GM12878 (cell line): ENCODE measurements around the gene RBMXL2. TPM values are rescaled to one million over a fixed set of nuclear protein-coding genes. Genes with fewer than 3 reads are reported as not detected.

Experiments
- ATAC-seq: fragments of 200-7000 bp; cut with Tn5 transposase; 3 replicates; pipeline ENCODE4 v1.9.1; 2020; ENCODE audit warnings: mild to moderate bottlenecking, moderate library complexity
- BruUV-seq: library from RNA; stranded (reverse); fragments of 400-500 nt; replicated peaks from 2 replicates; lab custom pipeline; 2021; lab: Mats Ljungman, UMichigan
- CTCF ChIA-PET: fragments of 300-600 bp; sonication (Branson Sonifier 250); formaldehyde crosslinking; extraction: SDS; loops from one replicate; lab custom pipeline; 2021; ENCODE audit warnings: inconsistent platforms; lab: Yijun Ruan, JAX
- POLR2A ChIA-PET: fragments of 350-600 bp; formaldehyde crosslinking; extraction: SDS; loops from one replicate; lab custom pipeline; 2021; ENCODE audit warnings: inconsistent platforms; lab: Charles Lee
- RAD21 ChIA-PET: fragments of 300-600 bp; sonication (Branson Sonifier 250); formaldehyde crosslinking; loops from one replicate; lab custom pipeline; 2023; ENCODE audit warnings: antibody characterized with exemption; ENCODE audit not compliant: unreplicated experiment; lab: Charles Lee
- SMC1A ChIA-PET: fragments of 300-600 bp; sonication (Branson Sonifier 250); formaldehyde crosslinking; loops from one replicate; lab custom pipeline; 2023; ENCODE audit not compliant: unreplicated experiment, uncharacterized antibody; lab: Charles Lee
- DNase-seq: peaks from one replicate; pipeline ENCODE4 v3.0.0-alpha.2; 2011; ENCODE audit warnings: low read depth, low spot score
- FAIRE-seq: peaks from 3 replicates; lab custom pipeline; 2011; peaks lifted over from hg19 to GRCh38; lab: Jason Lieb, UNC
- H2AFZ ChIP-seq: 2 replicates; pipeline ENCODE4 v1.6.0; 2011; ENCODE audit warnings: low read depth, low read length, control low read depth; ENCODE audit not compliant: control insufficient read depth
- H3K27ac ChIP-seq: 2 replicates; pipeline ENCODE4 v1.5.1; 2011; ENCODE audit warnings: control low read depth; ENCODE audit not compliant: control insufficient read depth, insufficient read depth
- H3K27me3 ChIP-seq, 2 experiments: replicated peaks in 1 of 2; 2 replicates each; pipeline versions ENCODE4 v1.6.0 to v1.6.1; 2011; ENCODE audit warnings: low read length in 1 of 2; ENCODE audit not compliant: control insufficient read depth in 2 of 2, insufficient read depth in 2 of 2
- H3K36me3 ChIP-seq, 2 experiments: 2 replicates each; pipeline ENCODE4 v1.5.1; 2011; ENCODE audit warnings: low read length in 1 of 2; ENCODE audit not compliant: control insufficient read depth in 2 of 2, insufficient read depth in 2 of 2
- H3K4me1 ChIP-seq: 2 replicates; pipeline ENCODE4 v1.6.1; 2011; ENCODE audit warnings: mild to moderate bottlenecking, low read length, moderate library complexity, mixed read lengths; ENCODE audit not compliant: control insufficient read depth, insufficient read depth
- H3K4me2 ChIP-seq: 2 replicates; pipeline ENCODE4 v1.6.0; 2011; ENCODE audit warnings: control low read depth; ENCODE audit not compliant: control insufficient read depth, insufficient read depth
- H3K4me3 ChIP-seq: fragments of 200-600 bp; sonication (generic); 2 replicates; pipeline ENCODE4 v1.5.1; 2016
- H3K79me2 ChIP-seq: 2 replicates; pipeline ENCODE4 v1.6.0; 2011; ENCODE audit warnings: low read length; ENCODE audit not compliant: control insufficient read depth, insufficient read depth
- H3K9ac ChIP-seq: 2 replicates; pipeline ENCODE4 v1.8.0; 2011; ENCODE audit warnings: low read length, control low read depth, mixed read lengths; ENCODE audit not compliant: control insufficient read depth, insufficient read depth
- H3K9me3 ChIP-seq: replicated peaks from 3 replicates; pipeline ENCODE4 v1.5.1; 2011; ENCODE audit warnings: mild to moderate bottlenecking, low read length; ENCODE audit not compliant: control insufficient read depth, insufficient read depth
- H4K20me1 ChIP-seq: 2 replicates; pipeline ENCODE4 v1.6.0; 2011; ENCODE audit not compliant: control insufficient read depth, insufficient read depth
- BHLHE40 ChIP-seq, 2 experiments: fragments of 450-650 bp in 1 of 2; IDR thresholded peaks; 2 replicates each; pipeline ENCODE4 v1.6.1; 2011 to 2017; ENCODE audit warnings: low read depth in 2 of 2, borderline replicate concordance in 1 of 2, improper control_type of control experiment in 1 of 2, low read length in 1 of 2, mild to moderate bottlenecking in 1 of 2
- CBFB ChIP-seq: IDR thresholded peaks from 2 replicates; pipeline ENCODE4 v1.6.1; 2016; ENCODE audit warnings: antibody characterized with exemption, low read depth
- CHD2 ChIP-seq: IDR thresholded peaks from 2 replicates; pipeline ENCODE4 v1.6.1; 2011; ENCODE audit warnings: low read depth, low read length, improper control_type of control experiment, borderline replicate concordance
- JUNB ChIP-seq: IDR thresholded peaks from 2 replicates; pipeline ENCODE4 v1.6.1; 2016; ENCODE audit warnings: antibody characterized with exemption, mild to moderate bottlenecking
- MXI1 ChIP-seq: fragments of 150-350 bp; IDR thresholded peaks from 2 replicates; pipeline ENCODE4 v1.6.1; 2011; ENCODE audit warnings: low read depth, mild to moderate bottlenecking, inconsistent platforms, low read length, improper control_type of control experiment
- MYC ChIP-seq: IDR thresholded peaks from 2 replicates; pipeline ENCODE4 v1.6.1; 2011; ENCODE audit warnings: mild to moderate bottlenecking, low read length, moderate library complexity, inconsistent platforms; ENCODE audit not compliant: insufficient read depth, insufficient replicate concordance, insufficient read length, severe bottlenecking
- POLR2AphosphoS2 ChIP-seq: IDR thresholded peaks from 2 replicates; pipeline ENCODE4 v1.6.1; 2011; ENCODE audit warnings: low read depth, mild to moderate bottlenecking, low read length, improper control_type of control experiment, moderate library complexity
- TCF12 ChIP-seq: IDR thresholded peaks from 2 replicates; pipeline ENCODE4 v1.6.1; 2011; ENCODE audit warnings: low read depth, mild to moderate bottlenecking, low read length
- ZBTB33 ChIP-seq: fragments of 450-650 bp; IDR thresholded peaks from 2 replicates; pipeline ENCODE4 v1.6.1; 2017; ENCODE audit warnings: mild to moderate bottlenecking
- ZBTB4 ChIP-seq: fragments of 450-650 bp; formaldehyde crosslinking; IDR thresholded peaks from 2 replicates; pipeline ENCODE4 v1.4.0; 2022; ENCODE audit warnings: mild to moderate bottlenecking, moderate library complexity
- WGBS: methylation state at CpG from one replicate; pipeline ENCODE4 v1.1.6; 2016; ENCODE audit warnings: low lambda C conversion rate; ENCODE audit not compliant: insufficient replicate concordance, insufficient coverage; ENCODE audit errors: missing lambda C conversion rate; 5-methylcytosine and 5-hydroxymethylcytosine counted together
- in situ Hi-C: fragments of 300-500 bp; cut with MboI; formaldehyde crosslinking; loops from 9 replicates; pipeline ENCODE4 v1.14.3; 2018; ENCODE audit warnings: mixed read lengths
- intact Hi-C: fragments of 100-400 bp; cut with micrococcal nuclease; formaldehyde crosslinking; loops from one replicate; pipeline ENCODE4 v1.14.2; 2022; ENCODE audit not compliant: unreplicated experiment
- polyA plus RNA-seq, 11 experiments: library from polyadenylated mRNA; depleted of rRNA in 4 of 11; unstranded in 6 of 11; stranded (reverse) in 5 of 11; fragments of >200 nt; fragmentation: Nextera tagmentation in 4 of 11; fragmentation: Illumina TruSeq in 1 of 11; extraction: Ambion mirVana in 4 of 11; extraction: Trizol in 1 of 11; gene quantifications; 1 replicate in 1 of 11; 2 replicates in 10 of 11; pipeline versions ENCODE4 v1.2.1 to v1.2.3, GENCODE V29; 2011 to 2016; ENCODE audit warnings: inconsistent platforms in 2 of 11, missing spikeins in 2 of 11, low read depth in 1 of 11
- total RNA-seq, 4 experiments: library from RNA; depleted of rRNA in 3 of 4; stranded (reverse); fragments of >200 nt in 3 of 4; fragmentation: Illumina TruSeq in 1 of 4; extraction: Trizol in 1 of 4; gene quantifications; 2 replicates each; pipeline versions ENCODE4 v1.2.1 to v1.2.3, GENCODE V29; 2013 to 2021
- TF ChIP-seq, protein P1 (sequence below): fragments of 450-650 bp; IDR thresholded peaks from 2 replicates; pipeline ENCODE4 v1.6.1; 2018; ENCODE audit warnings: mild to moderate bottlenecking, low read depth, moderate library complexity; ENCODE audit not compliant: partially characterized antibody
- TF ChIP-seq, protein P2 (sequence below): IDR thresholded peaks from 2 replicates; pipeline ENCODE4 v1.6.1; 2011; ENCODE audit warnings: mild to moderate bottlenecking, low read depth, low read length, moderate library complexity; ENCODE audit not compliant: insufficient replicate concordance

Gene RBMXL2
- total and polyA plus RNA-seq, 10 of the 15 experiments (the other 5 are each of a cell fraction or from before 2014, with no cell fraction given) = not detected

GRCh38 chr11:7079545-7080135, 9.2 kb upstream of the RBMXL2 start:
- in situ Hi-C loops = no loop called here
- no peak overlapping the region for H3K4me3 ChIP-seq
- no peak for TF ChIP-seq POLR2AphosphoS2
- TF ChIP-seq ZBTB4 (CRISPR knock-in tag) = no peak
- TF ChIP-seq MYC = no peak
- TF ChIP-seq, protein P1, sequence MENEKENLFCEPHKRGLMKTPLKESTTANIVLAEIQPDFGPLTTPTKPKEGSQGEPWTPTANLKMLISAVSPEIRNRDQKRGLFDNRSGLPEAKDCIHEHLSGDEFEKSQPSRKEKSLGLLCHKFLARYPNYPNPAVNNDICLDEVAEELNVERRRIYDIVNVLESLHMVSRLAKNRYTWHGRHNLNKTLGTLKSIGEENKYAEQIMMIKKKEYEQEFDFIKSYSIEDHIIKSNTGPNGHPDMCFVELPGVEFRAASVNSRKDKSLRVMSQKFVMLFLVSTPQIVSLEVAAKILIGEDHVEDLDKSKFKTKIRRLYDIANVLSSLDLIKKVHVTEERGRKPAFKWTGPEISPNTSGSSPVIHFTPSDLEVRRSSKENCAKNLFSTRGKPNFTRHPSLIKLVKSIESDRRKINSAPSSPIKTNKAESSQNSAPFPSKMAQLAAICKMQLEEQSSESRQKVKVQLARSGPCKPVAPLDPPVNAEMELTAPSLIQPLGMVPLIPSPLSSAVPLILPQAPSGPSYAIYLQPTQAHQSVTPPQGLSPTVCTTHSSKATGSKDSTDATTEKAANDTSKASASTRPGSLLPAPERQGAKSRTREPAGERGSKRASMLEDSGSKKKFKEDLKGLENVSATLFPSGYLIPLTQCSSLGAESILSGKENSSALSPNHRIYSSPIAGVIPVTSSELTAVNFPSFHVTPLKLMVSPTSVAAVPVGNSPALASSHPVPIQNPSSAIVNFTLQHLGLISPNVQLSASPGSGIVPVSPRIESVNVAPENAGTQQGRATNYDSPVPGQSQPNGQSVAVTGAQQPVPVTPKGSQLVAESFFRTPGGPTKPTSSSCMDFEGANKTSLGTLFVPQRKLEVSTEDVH = no peak
- TF ChIP-seq, protein P2, sequence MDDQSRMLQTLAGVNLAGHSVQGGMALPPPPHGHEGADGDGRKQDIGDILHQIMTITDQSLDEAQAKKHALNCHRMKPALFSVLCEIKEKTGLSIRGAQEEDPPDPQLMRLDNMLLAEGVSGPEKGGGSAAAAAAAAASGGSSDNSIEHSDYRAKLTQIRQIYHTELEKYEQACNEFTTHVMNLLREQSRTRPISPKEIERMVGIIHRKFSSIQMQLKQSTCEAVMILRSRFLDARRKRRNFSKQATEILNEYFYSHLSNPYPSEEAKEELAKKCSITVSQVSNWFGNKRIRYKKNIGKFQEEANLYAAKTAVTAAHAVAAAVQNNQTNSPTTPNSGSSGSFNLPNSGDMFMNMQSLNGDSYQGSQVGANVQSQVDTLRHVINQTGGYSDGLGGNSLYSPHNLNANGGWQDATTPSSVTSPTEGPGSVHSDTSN = no peak
- TF ChIP-seq ZBTB33 = no peak
- TF ChIP-seq CHD2 = no peak
- no peak for TF ChIP-seq BHLHE40 (IDR thresholded peaks at IDR 0.05; ENCODE audit: borderline replicate concordance in 1 of 2, low read depth in 2 of 2, low read length in 1 of 2)
- no peak for TF ChIP-seq CBFB
- no peak for TF ChIP-seq JUNB
- TF ChIP-seq TCF12 = no peak
- no peak for TF ChIP-seq MXI1

More at GRCh38 chr11:7079545-7080135, 9.2 kb upstream of the RBMXL2 start:
- ATAC-seq (no peak), FAIRE-seq (no peak), DNase-seq (no peak)
- 51% methylated on average over 7 of the region's 7 CpGs for WGBS
- CTCF ChIA-PET = no interaction called here
- no TSS peak for BruUV-seq
- RAD21 ChIA-PET = no interaction called here
- Histone ChIP-seq H4K20me1 (no peaks in the 10 kb centered on the region), H3K27ac (no peak overlapping the region), H3K9me3 (no peaks in the 10 kb centered on the region), H3K4me1 (no peaks in the 10 kb centered on the region), H2AFZ (no peak overlapping the region), H3K79me2 (no peaks in the 10 kb centered on the region), H3K27me3 (no peaks in the 10 kb centered on the region), H3K36me3 (no peaks in the 10 kb centered on the region), H3K9ac (no peak overlapping the region), H3K4me2 (no peak overlapping the region)
- intact Hi-C loops = no loop called here
- POLR2A ChIA-PET = no interaction called here
- SMC1A ChIA-PET = interaction anchor here (0.6 kb wide), 1 partner anchor 14 kb away, joined by 3 read pairs; no protein-coding TSS in a partner anchor
